HEK293T (cell line): Measurements from ENCODE around the gene SYNM.

Experiments used
- ARNT ChIP-seq: fragments of 450-650 bp; IDR thresholded peaks from 2 replicates; pipeline ENCODE4 v1.6.1; 2017; ENCODE audit warnings: mild to moderate bottlenecking
- BHLHE40 ChIP-seq: fragments of 450-650 bp; IDR thresholded peaks from 2 replicates; pipeline ENCODE4 v1.6.1; 2016; ENCODE audit warnings: mild to moderate bottlenecking, moderate library complexity, borderline replicate concordance
- ELF4 ChIP-seq: fragments of 450-650 bp; IDR thresholded peaks from 2 replicates; pipeline ENCODE4 v1.6.1; 2017; ENCODE audit warnings: antibody characterized with exemption
- FOXA1 ChIP-seq: fragments of 450-650 bp; IDR thresholded peaks from 2 replicates; pipeline ENCODE4 v1.6.1; 2016; ENCODE audit warnings: mild to moderate bottlenecking
- FOXK2 ChIP-seq: fragments of 450-650 bp; IDR thresholded peaks from 2 replicates; pipeline ENCODE4 v1.6.1; 2016; ENCODE audit warnings: mild to moderate bottlenecking
- FOXM1 ChIP-seq: fragments of 450-650 bp; IDR thresholded peaks from 2 replicates; pipeline ENCODE4 v1.6.1; 2017; ENCODE audit warnings: mild to moderate bottlenecking, borderline replicate concordance
- HDGF ChIP-seq: fragments of 450-650 bp; IDR thresholded peaks from 2 replicates; pipeline ENCODE4 v1.6.1; 2017; ENCODE audit warnings: antibody characterized with exemption, borderline replicate concordance
- NFRKB ChIP-seq: fragments of 450-650 bp; IDR thresholded peaks from 2 replicates; pipeline ENCODE4 v1.6.1; 2016; ENCODE audit warnings: mild to moderate bottlenecking, moderate library complexity
- SP1 ChIP-seq: fragments of 450-650 bp; IDR thresholded peaks from 2 replicates; pipeline ENCODE4 v1.6.1; 2017
- SUZ12 ChIP-seq: fragments of 450-650 bp; IDR thresholded peaks from 2 replicates; pipeline ENCODE4 v1.6.1; 2016; ENCODE audit warnings: mild to moderate bottlenecking
- TARDBP ChIP-seq: fragments of 450-650 bp; IDR thresholded peaks from 2 replicates; pipeline ENCODE4 v1.6.1; 2016
- ZNF384 ChIP-seq: fragments of 450-650 bp; IDR thresholded peaks from 2 replicates; pipeline ENCODE4 v1.6.1; 2016
- TF ChIP-seq, protein P1 (sequence below): fragments of 450-650 bp; IDR thresholded peaks from 2 replicates; pipeline ENCODE4 v1.6.1; 2016

DNA sequence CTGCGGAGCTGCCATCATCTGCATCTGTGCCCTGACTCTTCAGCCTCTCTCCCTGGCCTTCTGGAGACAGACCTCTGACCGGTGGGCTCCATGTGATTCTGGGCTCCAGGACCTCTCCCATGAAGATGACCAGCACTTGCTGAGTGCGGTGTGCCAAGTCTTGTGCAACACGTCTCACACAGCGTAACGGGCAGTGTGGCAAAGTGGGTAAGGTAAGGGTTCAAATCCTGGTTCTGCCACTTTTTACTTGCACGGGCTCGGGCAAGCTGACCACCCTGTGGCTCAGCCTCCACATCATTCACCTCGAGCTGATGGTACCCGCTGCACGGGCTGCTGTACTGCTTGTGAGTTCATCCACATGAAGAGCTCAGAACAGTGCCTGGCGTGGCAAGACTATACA lies 6.5 kb upstream of the SYNM start:
- TF ChIP-seq SP1 (no peak), SUZ12 (no peak), ARNT (no peak), HDGF (no peak), NFRKB (no peak), FOXA1 (no peak), TARDBP (no peak), FOXM1 (no peak), ELF4 (no peak), ZNF384 (no peak), FOXK2 (no peak), BHLHE40 (no peak)
- TF ChIP-seq, protein P1, sequence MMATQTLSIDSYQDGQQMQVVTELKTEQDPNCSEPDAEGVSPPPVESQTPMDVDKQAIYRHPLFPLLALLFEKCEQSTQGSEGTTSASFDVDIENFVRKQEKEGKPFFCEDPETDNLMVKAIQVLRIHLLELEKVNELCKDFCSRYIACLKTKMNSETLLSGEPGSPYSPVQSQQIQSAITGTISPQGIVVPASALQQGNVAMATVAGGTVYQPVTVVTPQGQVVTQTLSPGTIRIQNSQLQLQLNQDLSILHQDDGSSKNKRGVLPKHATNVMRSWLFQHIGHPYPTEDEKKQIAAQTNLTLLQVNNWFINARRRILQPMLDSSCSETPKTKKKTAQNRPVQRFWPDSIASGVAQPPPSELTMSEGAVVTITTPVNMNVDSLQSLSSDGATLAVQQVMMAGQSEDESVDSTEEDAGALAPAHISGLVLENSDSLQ: no peak
